C1 segment of cervical spinal cord (tissue), 14 donors: ENCODE data around the gene ASIP.
"Not testable (repeated sequence)": the region's sequence is repeated elsewhere in the genome, so short reads cannot be mapped to it uniquely, and the experiment has no call there.

Source experiments
- DNase-seq, 14 donors: peaks; one replicate each; lab custom pipeline; 2025; lab: John Stamatoyannopoulos, UW

Gene ASIP

GRCh38 chr20:34242879-34243278 lies 1.7 kb downstream of the ASIP start:
- DNase-seq = no peak

DNA sequence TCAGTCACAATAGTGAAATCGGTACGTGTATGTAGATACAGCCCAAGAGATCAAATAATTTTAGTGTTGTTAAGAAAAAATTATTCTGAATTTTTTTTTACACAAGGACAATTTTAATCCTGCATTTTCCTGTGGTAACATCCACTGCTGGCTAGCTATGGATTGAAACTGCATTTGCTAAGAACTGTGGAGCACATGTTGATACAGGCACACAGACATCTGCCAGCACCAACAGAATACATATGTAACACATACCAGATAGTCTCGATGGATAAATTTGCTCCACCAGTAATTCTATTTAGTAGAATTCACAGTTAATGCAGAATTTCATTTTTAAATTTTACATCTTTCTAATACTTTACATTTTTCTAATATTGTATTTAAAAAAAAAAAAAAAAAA lies 2.2 kb downstream of the ASIP start:
- no peak for DNase-seq

DNA sequence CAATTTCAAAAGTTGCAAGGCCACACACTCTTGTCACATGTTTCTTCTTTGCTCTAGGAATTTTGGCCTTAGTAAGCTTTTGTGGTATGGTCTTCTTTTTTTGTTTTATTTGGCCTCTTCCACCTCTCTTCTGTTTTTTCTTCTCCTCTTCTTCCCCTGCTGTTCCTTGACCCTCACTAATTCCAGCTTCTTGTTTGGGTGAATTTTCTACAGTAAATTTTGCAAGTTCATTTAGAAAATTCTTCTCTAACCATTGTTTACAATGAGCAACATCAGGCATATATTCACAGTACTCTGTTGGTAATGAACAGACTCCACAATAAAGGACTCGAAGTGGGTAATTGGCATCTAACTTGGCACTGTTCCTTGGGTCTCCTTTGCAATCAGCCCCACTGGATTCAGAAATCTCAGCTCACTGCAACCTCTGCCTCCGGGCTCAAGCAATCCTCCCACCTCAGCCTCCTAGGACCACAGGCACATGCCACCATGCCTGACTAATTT lies 5.0 kb downstream of the ASIP start:
- no peak for DNase-seq

DNA sequence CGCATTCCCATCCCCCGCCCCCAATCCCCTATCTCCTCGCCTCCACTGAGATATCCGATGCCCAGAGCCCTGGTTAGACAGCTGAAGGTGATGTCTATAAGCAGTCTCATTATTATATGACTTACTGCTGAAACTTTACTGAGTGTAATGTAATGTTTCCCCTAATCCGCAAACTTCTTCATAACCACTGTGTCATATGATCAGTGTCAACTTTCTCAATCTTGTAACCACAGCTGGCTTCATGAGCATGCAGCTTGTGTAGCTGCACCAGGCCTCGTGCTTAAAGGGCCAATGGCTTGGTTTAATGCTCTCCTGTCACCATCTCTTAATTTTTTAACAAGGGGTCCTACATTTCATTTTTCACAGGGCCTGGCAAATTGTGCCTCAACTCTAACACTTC lies 8.1 kb downstream of the ASIP start:
- no peak for DNase-seq

- no peak for DNase-seq
Measured at GRCh38 chr20:34250005-34250404, 8.8 kb downstream of the ASIP start.

- no peak for DNase-seq
Measured at GRCh38 chr20:34251619-34252018, 10.4 kb downstream of the ASIP start.

DNA sequence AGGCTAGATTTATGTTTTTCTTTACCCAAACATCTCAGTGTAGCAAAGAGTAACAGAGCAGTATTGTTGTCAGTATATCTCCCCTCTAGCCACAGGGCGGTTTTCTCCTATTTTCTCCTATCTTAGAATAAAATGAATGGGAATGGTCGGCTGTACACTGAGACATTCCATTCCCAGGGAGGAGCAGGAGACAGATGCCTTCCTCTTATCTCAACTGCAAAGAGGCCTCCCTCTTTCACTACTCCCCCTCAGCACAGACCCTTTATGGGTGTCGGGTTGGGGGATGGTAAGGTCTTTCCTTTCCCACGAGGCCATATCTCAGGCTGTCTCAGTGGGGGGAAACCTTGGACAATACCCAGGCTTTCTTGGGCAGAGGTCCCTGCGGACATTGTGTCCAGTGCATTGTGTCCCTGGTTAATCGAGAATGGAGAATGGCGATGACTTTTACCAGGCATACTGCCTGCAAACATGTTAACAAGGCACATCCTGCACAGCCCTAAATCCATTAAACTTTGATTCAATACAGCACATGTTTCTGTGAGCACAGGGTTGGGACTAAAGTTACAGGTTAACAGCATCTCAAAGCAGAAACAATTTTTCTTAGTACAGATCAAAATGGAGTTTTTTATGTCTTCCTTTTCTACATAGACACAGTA lies 11.3 kb downstream of the ASIP start:
- DNase-seq = not testable (repeated sequence)

DNA sequence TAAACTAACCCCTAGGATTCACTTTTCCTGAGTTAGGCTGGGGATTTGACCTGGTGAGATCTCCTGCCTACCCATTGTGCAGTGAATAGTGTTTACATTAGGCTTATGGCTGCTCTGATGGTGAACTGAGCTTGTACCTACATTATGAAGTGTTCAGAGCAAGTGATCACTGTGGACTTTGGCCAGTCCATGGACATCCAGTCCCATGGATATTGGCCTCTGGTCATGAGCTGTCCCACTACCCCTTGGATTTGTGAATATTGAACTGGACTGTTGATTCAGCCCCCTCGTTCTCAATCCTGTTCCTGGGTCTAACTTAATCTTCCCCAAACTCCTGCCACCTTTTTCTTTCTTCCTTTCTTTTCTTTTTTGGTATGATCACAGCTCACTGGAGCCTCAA lies 13.8 kb downstream of the ASIP start:
- no peak for DNase-seq

- DNase-seq = no peak
Measured at GRCh38 chr20:34256629-34257124, 15.5 kb downstream of the ASIP start.

DNA sequence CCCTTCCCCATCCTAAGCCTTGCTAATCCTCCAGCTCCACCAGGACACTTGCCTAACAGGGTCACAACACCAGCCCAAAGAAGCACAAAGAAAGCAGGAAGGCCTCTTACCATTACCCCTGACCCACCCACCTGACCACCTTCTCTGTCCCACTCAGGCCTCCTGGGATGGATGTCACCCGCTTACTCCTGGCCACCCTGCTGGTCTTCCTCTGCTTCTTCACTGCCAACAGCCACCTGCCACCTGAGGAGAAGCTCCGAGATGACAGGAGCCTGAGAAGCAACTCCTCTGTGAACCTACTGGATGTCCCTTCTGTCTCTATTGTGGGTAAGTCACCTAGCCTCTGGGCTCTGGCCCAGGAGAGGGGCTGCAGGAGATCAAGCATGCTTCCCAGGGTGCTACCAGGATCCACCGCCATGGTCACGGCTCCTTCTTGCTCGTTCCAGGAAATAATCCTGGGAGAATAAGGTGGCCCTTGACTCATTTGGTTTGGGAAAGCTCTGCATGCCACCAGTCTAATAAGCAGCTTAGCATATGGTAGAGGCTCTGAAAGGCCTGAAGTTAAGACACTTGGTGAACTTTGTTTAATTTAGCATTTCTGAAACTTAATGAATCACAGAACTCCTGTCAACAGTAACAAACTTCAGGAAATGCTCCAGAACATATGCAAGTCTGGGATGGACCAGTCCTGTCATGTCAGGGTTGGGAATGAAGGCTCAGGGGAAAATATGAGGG lies 19.2 kb downstream of the ASIP start:
- DNase-seq = no peak

DNA sequence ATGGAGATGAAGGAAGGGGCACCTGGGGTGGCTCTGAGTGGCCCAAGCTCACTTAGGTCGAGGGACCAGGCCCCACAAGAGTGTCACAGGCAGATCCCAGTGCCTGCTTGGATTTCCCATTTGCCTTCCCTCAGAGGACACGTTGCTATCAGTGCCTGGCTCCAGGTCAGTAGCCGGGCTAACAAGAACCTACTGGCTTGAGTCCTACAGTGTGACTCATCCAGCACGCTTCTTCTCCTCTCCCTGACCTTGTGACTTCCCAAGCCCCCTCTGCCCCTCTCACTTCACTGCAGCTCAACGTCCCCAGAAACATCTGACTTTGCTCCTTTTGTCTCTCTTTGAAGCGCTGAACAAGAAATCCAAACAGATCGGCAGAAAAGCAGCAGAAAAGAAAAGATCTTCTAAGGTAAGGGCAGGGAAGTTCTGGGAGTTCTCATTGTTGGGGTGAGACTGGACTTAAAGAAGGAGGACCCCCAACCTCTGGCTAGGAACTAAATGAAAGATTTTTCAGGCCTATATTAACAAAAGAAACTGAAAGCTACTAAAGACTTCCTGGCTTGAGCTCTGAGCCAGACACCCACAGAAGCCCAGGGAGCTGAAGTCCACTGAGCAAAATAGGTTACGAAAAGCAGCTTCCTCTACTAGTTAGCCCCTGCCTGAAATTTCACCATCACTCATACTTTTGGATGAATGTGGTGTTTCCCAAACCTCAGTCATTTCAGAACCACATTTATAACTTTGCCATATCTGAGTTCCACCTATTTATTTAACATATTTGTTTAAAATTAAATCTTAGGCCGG lies 21.5 kb downstream of the ASIP start:
- peak in 2 of 14 donors; percentile 2 to 29 for DNase-seq

DNA sequence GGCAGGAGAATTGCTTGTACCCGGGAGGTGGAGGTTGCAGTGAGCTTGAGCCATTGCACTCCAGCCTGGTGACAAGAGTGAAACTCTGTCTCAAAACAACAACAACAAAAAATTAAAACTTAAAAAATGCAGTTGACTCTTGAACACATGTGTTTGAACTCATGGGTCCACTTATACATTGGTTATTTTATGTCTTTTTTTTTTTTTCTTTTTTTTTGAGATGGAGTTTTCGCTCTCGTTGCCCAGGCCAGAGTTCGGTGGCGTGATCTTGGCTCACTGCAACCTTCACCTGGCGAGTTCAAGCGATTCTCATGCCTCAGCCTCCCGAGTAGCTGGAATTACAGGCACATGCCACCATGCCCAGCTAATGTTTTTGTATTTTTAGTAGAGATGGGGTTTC lies 22.2 kb downstream of the ASIP start:
- DNase-seq = not testable (repeated sequence)

DNA sequence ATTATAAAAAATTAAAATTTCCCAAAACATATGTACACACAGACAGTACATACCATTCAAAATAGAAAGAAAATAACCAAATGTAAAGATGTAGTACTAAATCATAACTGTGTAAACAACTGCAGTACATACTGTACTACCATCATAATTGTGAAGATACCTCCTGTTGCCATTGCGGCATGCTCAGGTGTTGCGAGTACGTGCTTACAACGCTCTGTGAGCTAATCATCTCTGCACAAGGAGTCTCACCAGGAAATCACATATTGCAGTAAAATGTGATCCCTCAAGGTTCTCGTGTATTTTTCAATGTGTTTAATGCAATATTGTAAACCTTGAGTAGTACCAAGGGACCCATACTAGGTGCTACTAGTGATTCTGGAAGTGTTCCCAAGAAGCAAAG lies 22.9 kb downstream of the ASIP start:
- no peak for DNase-seq

DNA sequence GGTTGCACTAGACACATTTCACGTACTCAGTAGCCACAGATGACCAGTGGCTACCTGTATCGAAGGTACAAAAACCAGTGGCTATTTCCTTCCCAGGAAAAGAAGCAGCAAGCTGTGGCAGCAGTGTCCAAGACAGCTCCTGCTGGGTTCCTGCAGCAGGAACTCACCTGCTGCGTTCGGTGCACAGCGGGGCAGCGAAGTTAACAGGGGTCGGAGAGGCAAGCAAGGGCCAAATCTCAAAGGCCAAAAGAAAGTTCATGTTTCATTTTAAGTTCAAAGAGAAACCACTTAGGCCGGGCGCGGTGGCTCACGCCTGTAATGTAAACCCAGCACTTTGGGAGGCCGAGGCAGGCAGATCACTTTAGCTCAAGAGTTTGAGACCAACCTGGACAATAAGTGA lies 26.9 kb downstream of the ASIP start:
- no peak for DNase-seq

- peak in 2 of 14 donors; percentile 1 to 7 for DNase-seq
Measured at GRCh38 chr20:34268851-34269636, 27.8 kb downstream of the ASIP start.

GRCh38 chr20:34269996-34270627 lies 28.9 kb downstream of the ASIP start:
- DNase-seq = no peak

DNA sequence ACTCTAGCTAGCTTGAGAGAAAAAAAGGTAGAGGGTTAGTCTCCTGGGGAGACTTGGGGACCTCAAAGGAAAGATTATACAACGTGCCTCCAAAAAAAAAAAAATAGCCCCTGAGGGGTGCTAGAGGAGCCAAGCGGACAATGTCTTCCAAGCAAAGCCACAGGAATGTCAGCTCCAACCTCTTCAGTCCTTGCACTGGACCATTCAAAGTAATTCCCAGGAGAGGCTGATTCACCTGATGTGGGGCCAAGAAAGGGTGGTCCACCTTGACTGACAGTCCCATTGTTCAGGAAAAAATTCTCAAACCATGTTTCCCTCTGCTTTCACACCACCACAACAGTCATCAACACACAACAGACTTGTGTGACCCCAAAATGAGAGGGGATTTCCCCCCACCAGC lies 30.7 kb downstream of the ASIP start:
- no peak for DNase-seq

DNA sequence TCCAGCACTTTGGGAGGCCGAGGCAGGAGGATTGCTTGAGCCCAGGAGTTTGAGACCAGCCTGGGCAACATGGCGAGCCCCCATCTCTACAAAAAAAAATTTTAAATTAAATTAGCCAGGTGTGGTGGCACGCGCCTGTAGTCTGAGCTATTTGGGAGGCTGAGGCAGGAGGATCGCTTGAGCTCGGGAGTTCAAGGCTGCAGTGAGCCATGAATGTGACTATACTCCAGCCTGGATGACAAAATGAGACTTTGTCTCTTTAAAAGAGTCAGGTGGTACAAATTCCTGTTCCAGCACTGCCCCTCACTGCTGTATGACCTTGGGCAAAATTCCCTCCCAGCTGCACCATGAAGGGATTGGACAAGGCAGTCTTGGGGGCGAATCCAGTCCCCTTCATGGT lies 33.5 kb downstream of the ASIP start:
- no peak for DNase-seq

DNA sequence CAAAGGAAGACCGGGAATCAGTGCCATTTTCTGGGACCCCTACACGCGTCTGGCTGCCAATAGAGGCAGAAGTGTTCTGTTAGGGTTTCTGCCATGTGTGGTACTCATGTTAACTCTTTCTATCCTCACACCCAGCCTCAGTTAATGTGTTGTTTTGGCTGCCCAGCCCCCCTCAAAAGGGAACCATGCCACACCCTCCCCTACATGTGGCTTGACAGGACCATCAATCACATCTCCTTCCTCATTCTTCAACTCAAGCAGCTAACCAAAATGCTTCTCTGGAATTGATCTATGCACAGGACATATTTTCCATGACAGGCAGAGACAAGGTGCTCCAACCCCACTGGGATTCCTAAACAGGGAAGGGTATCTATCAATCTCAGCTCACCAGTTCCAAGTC lies 40.0 kb downstream of the ASIP start:
- no peak for DNase-seq

GRCh38 chr20:34282041-34282440 lies 40.8 kb downstream of the ASIP start:
- no peak for DNase-seq

- DNase-seq = no peak
Measured at GRCh38 chr20:34283844-34284243, 42.6 kb downstream of the ASIP start.
